ENCODE results near the gene MGMT.

DNA sequence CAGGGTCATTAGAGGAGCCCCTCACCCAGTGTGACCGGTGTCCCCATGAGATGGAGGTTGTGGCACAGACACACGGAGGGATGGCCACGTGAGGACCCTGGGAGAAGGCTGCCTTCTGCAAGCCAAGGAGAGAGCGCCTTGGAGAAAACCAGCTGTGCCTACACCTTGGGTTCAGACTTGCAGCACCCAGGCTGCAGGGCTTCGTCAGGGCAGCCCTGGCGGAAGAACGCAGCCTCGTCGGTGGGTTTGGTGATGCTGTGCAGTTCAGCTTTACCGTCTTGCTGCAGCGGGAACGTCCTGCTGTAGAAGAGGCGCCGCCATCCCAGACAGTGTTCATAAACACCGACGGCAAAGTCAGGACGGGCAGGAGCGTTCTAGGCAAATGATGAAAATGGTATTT, 89.3 kb downstream of the MGMT start:
- TF ChIP-seq POLR2A (IDR thresholded peaks at IDR 0.05; ENCODE audit: low read length): no peak
- TF ChIP-seq GATA1 (IDR thresholded peaks at IDR 0.05; ENCODE audit: low read depth, low read length): no peak

All from erythroblast (primary cell).